ENCODE results near the gene SPN.

The SPN gene

DNA sequence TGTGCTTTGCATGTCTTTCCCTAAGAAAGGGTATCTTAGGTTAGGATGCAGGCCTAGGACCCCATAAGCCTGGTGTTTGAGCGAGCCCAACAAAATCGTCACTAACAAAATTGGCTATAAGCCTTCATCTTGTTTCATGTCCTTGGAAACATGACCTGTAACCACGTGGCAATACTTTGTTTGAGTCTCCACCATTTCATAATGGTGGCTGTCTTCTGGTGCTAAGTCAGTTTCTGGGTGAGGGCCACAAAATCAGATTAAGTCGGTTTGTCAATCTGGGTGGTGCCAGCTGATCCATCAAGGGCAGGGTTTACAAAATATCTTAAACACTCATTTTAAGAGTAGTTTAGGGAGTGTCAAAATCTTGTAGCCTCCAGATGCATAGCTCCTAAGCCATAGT is 49.8 kb downstream of the SPN start:
- H3K27ac ChIP-seq, result no peak overlapping the region
- H3K79me2 ChIP-seq (ENCODE audit: insufficient read depth, low read depth), result no peaks in the 10 kb centered on the region
- TF ChIP-seq, protein P1, sequence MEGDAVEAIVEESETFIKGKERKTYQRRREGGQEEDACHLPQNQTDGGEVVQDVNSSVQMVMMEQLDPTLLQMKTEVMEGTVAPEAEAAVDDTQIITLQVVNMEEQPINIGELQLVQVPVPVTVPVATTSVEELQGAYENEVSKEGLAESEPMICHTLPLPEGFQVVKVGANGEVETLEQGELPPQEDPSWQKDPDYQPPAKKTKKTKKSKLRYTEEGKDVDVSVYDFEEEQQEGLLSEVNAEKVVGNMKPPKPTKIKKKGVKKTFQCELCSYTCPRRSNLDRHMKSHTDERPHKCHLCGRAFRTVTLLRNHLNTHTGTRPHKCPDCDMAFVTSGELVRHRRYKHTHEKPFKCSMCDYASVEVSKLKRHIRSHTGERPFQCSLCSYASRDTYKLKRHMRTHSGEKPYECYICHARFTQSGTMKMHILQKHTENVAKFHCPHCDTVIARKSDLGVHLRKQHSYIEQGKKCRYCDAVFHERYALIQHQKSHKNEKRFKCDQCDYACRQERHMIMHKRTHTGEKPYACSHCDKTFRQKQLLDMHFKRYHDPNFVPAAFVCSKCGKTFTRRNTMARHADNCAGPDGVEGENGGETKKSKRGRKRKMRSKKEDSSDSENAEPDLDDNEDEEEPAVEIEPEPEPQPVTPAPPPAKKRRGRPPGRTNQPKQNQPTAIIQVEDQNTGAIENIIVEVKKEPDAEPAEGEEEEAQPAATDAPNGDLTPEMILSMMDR (conservative IDR thresholded peaks at IDR 0.05; ENCODE audit: low read depth, low read length), result no peak
- no peak overlapping the region for H3K4me3 ChIP-seq (IDR thresholded peaks at IDR 0.05; ENCODE audit: insufficient read depth, low read depth, low read length)
- H3K4me2 ChIP-seq, result no peak overlapping the region
- no peak overlapping the region for H3K9ac ChIP-seq
- peak overlapping the region; percentile 16; the same call in 1 of the 2 replicates for H2AFZ ChIP-seq (ENCODE audit: low read depth)
- no peaks in the 10 kb centered on the region for H3K36me3 ChIP-seq (ENCODE audit: insufficient read depth)
- H4K20me1 ChIP-seq (ENCODE audit: insufficient read depth), result no peaks in the 10 kb centered on the region
- no peaks in the 10 kb centered on the region for H3K27me3 ChIP-seq (ENCODE audit: insufficient read depth, low read depth)
- peaks cover 17% of the 10 kb centered on the region for H3K4me1 ChIP-seq (ENCODE audit: low read depth, poor library complexity, severe bottlenecking)

DNA sequence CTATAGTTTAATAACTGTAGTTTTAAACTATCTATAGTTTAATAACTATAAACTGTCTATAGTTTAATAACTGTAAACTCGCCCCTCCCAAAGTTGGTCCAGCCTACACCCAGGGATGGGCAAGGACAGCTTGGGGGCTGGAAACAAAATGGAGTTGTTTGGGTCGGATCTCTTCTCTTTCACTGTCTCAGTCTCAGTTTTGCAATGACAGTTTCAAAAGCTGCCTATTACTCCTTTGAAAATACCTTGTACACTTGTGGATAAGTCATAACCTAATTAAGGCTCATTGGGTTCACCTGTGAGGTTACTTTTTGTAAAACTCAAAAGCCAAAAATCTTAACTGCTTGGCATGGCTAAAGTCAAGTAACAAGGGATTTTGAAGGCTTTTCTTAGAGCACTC is 51.3 kb downstream of the SPN start:
- Histone ChIP-seq H3K27ac (no peak overlapping the region), H3K79me2 (ENCODE audit: insufficient read depth, low read depth) (no peaks in the 10 kb centered on the region), H2AFZ (ENCODE audit: low read depth) (no peak overlapping the region), H4K20me1 (ENCODE audit: insufficient read depth) (no peaks in the 10 kb centered on the region), H3K4me1 (ENCODE audit: low read depth, poor library complexity, severe bottlenecking) (peaks cover 17% of the 10 kb centered on the region), H3K36me3 (ENCODE audit: insufficient read depth) (no peaks in the 10 kb centered on the region), H3K4me3 (IDR thresholded peaks at IDR 0.05; ENCODE audit: insufficient read depth, low read depth, low read length) (no peak overlapping the region), H3K27me3 (ENCODE audit: insufficient read depth, low read depth) (no peaks in the 10 kb centered on the region), H3K4me2 (no peak overlapping the region), H3K9ac (no peak overlapping the region)
- TF ChIP-seq, protein P1 (conservative IDR thresholded peaks at IDR 0.05; ENCODE audit: low read depth, low read length), result no peak

DNA sequence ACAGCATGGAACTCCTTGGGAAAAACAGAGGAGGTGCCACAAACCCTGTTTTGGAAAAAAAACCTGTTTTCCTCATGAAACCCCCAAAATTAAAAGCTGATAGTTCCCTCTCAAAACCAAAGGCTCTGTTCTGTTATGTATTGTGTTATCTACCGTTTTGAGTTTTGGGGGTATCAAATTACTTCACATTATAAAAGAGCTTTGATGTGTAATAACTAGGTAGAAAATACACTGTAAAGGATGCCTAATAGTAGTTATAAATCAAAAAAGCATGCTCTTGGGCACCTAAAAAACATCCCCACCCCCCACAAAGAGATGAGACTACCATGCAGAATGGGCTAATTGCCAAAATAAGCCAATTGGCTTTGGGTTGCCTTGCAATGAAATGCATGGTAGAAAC is 51.9 kb downstream of the SPN start:
- H3K27ac ChIP-seq, result no peak overlapping the region
- H4K20me1 ChIP-seq (ENCODE audit: insufficient read depth), result no peaks in the 10 kb centered on the region
- no peaks in the 10 kb centered on the region for H3K27me3 ChIP-seq (ENCODE audit: insufficient read depth, low read depth)
- no peaks in the 10 kb centered on the region for H3K36me3 ChIP-seq (ENCODE audit: insufficient read depth)
- no peak overlapping the region for H3K4me3 ChIP-seq (IDR thresholded peaks at IDR 0.05; ENCODE audit: insufficient read depth, low read depth, low read length)
- no peak overlapping the region for H2AFZ ChIP-seq (ENCODE audit: low read depth)
- TF ChIP-seq, protein P1 (conservative IDR thresholded peaks at IDR 0.05; ENCODE audit: low read depth, low read length), result no peak
- H3K4me2 ChIP-seq, result no peak overlapping the region
- no peak overlapping the region for H3K9ac ChIP-seq
- H3K79me2 ChIP-seq (ENCODE audit: insufficient read depth, low read depth), result no peaks in the 10 kb centered on the region
- H3K4me1 ChIP-seq (ENCODE audit: low read depth, poor library complexity, severe bottlenecking), result peaks cover 17% of the 10 kb centered on the region

GRCh38 chr16:29717113-29717512 is 54.1 kb downstream of the SPN start:
- no peaks in the 10 kb centered on the region for H4K20me1 ChIP-seq (ENCODE audit: insufficient read depth)
- no peak overlapping the region for H3K4me3 ChIP-seq (IDR thresholded peaks at IDR 0.05; ENCODE audit: insufficient read depth, low read depth, low read length)
- no peak overlapping the region for H3K27ac ChIP-seq
- no peak overlapping the region for H3K9ac ChIP-seq
- H3K4me1 ChIP-seq (ENCODE audit: low read depth, poor library complexity, severe bottlenecking), result peaks cover 13% of the 10 kb centered on the region
- no peaks in the 10 kb centered on the region for H3K27me3 ChIP-seq (ENCODE audit: insufficient read depth, low read depth)
- no peaks in the 10 kb centered on the region for H3K36me3 ChIP-seq (ENCODE audit: insufficient read depth)
- no peak overlapping the region for H3K4me2 ChIP-seq
- no peak overlapping the region for H2AFZ ChIP-seq (ENCODE audit: low read depth)
- H3K79me2 ChIP-seq (ENCODE audit: insufficient read depth, low read depth), result no peaks in the 10 kb centered on the region
- TF ChIP-seq, protein P1 (conservative IDR thresholded peaks at IDR 0.05; ENCODE audit: low read depth, low read length), result no peak

Measured in KMS-11 (cell line).